Lower leg skin (tissue), 3 donors: ENCODE data around the gene ATP8A2.

Experiments
- POLR2A ChIP-seq, 2 donors: fragments of 450-650 bp; IDR thresholded peaks; one replicate each; pipeline ENCODE4 v1.6.1; 2016 to 2017; ENCODE audit warnings: antibody characterized with exemption in 2 of 2, mild to moderate bottlenecking in 1 of 2, moderate library complexity in 1 of 2
- TF ChIP-seq, protein P1 (sequence below), 3 donors: fragments of 450-650 bp; IDR thresholded peaks; one replicate each; pipeline ENCODE4 v1.5.1; 2016; ENCODE audit warnings: antibody characterized with exemption in 3 of 3, mild to moderate bottlenecking in 3 of 3, moderate library complexity in 2 of 3

DNA sequence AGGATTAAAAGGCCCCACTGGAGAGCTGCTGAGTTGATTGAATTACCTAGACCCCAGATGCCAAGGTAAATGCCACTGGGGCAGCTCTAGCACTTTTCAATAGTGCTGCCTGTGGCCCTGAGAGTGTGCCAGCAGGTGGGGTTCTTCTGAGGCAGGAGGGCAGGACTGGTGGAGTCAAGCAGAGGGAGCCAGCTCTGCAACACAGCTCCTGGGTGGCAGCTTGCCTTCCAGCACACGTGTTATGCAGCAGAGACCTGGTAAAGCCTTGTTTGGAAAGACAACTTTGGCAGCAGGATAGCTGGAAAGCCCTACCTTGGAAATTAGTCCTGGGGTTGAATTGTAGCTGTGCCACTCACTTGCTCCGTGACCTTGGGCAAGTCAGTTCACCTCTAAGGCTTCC is 306.6 kb downstream of the ATP8A2 start:
- TF ChIP-seq, protein P1, sequence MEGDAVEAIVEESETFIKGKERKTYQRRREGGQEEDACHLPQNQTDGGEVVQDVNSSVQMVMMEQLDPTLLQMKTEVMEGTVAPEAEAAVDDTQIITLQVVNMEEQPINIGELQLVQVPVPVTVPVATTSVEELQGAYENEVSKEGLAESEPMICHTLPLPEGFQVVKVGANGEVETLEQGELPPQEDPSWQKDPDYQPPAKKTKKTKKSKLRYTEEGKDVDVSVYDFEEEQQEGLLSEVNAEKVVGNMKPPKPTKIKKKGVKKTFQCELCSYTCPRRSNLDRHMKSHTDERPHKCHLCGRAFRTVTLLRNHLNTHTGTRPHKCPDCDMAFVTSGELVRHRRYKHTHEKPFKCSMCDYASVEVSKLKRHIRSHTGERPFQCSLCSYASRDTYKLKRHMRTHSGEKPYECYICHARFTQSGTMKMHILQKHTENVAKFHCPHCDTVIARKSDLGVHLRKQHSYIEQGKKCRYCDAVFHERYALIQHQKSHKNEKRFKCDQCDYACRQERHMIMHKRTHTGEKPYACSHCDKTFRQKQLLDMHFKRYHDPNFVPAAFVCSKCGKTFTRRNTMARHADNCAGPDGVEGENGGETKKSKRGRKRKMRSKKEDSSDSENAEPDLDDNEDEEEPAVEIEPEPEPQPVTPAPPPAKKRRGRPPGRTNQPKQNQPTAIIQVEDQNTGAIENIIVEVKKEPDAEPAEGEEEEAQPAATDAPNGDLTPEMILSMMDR (IDR thresholded peaks at IDR 0.05): no peak
- no peak for TF ChIP-seq POLR2A (IDR thresholded peaks at IDR 0.05)
